ENCODE data around the gene BAZ1B. TPM values are rescaled to one million over a fixed set of nuclear protein-coding genes. Genes with fewer than 3 reads are reported as not detected.

The BAZ1B gene
- total RNA-seq, 3 donors from 2014 or later (not counting 1 experiment from before 2014, with no cell fraction given) = 50.1 to 61.9 (median 59.9) TPM

GRCh38 chr7:73509463-73509862 is 12.6 kb downstream of the BAZ1B start:
- Histone ChIP-seq H3K4me3 (ENCODE audit: low read length) (no peak overlapping the region), H3K4me1 (ENCODE audit: control insufficient read depth, insufficient read depth, low read length) (no peaks in the 10 kb centered on the region), H3K9me3 (ENCODE audit: control insufficient read depth, insufficient read depth, low read length) (no peaks in the 10 kb centered on the region), H3K27ac (ENCODE audit: low read length) (no peak overlapping the region), H3K27me3 (ENCODE audit: control insufficient read depth, insufficient read depth, low read length) (no peaks in the 10 kb centered on the region), H3K36me3 (ENCODE audit: control insufficient read depth, insufficient read depth, low read length) (peaks cover 49% of the 10 kb centered on the region)
- Mint-ChIP-seq H3K27me3 (ENCODE audit: low read depth in 2 of 2) (no peaks in the 10 kb centered on the region), H3K4me1 (peaks cover 17 to 29% of the 10 kb centered on the region in 2 donors), H3K4me3 (no peak overlapping the region), H3K27ac (no peak overlapping the region), H3K9me3 (no peaks in the 10 kb centered on the region), H3K36me3 (peaks cover 7% of the 10 kb centered on the region)
- intact Hi-C loops (cut with micrococcal nuclease) = no loop called here
- DNase-seq = no peak
- WGBS (ENCODE audit: insufficient coverage) = 96% methylated on average over 5 of the region's 5 CpGs
- no peak for ATAC-seq
- TF ChIP-seq, protein P1, sequence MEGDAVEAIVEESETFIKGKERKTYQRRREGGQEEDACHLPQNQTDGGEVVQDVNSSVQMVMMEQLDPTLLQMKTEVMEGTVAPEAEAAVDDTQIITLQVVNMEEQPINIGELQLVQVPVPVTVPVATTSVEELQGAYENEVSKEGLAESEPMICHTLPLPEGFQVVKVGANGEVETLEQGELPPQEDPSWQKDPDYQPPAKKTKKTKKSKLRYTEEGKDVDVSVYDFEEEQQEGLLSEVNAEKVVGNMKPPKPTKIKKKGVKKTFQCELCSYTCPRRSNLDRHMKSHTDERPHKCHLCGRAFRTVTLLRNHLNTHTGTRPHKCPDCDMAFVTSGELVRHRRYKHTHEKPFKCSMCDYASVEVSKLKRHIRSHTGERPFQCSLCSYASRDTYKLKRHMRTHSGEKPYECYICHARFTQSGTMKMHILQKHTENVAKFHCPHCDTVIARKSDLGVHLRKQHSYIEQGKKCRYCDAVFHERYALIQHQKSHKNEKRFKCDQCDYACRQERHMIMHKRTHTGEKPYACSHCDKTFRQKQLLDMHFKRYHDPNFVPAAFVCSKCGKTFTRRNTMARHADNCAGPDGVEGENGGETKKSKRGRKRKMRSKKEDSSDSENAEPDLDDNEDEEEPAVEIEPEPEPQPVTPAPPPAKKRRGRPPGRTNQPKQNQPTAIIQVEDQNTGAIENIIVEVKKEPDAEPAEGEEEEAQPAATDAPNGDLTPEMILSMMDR (IDR thresholded peaks at IDR 0.05) = no peak

GRCh38 chr7:73507556-73507955 is 14.5 kb downstream of the BAZ1B start:
- TF ChIP-seq, protein P1 (IDR thresholded peaks at IDR 0.05) = no peak
- H3K4me3 Mint-ChIP-seq = no peak overlapping the region
- 100% methylated on average over 2 of the region's 2 CpGs for WGBS (ENCODE audit: insufficient coverage)

DNA sequence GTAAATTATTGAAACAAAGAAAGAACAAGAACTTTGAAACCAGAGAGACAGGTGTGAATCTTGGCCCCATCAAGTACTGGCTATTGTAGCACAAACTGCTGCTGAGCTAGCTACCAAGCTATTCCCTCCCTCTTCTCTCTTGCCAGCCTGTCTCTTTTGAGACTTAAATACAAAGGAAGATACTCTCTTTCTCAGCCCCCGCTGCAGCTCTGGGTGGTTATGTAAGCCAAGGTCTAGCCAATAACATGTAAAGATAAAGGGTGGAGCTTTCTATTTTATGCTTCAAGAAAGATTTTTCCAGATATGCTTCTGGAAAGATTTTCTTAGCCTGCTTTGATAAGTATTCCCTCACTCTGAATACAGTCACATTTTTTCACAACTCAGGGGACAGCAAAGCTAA is 17.2 kb downstream of the BAZ1B start:
- no peak overlapping the region for H3K27ac ChIP-seq (ENCODE audit: low read length)
- no peaks in the 10 kb centered on the region for H3K27me3 ChIP-seq (ENCODE audit: control insufficient read depth, insufficient read depth, low read length)
- DNase-seq (no peak), ATAC-seq (no peak)
- peaks cover 61% of the 10 kb centered on the region for H3K36me3 ChIP-seq (ENCODE audit: control insufficient read depth, insufficient read depth, low read length)
- Mint-ChIP-seq H3K27me3 (ENCODE audit: low read depth in 2 of 2) (no peaks in the 10 kb centered on the region), H3K36me3 (peaks cover 7% of the 10 kb centered on the region), H3K27ac (no peak overlapping the region), H3K4me1 (peaks cover 13 to 20% of the 10 kb centered on the region in 2 donors), H3K4me3 (no peak overlapping the region), H3K9me3 (no peaks in the 10 kb centered on the region)
- no peak overlapping the region for H3K4me3 ChIP-seq (ENCODE audit: low read length)
- intact Hi-C loops (cut with micrococcal nuclease) = no loop called here
- no peaks in the 10 kb centered on the region for H3K4me1 ChIP-seq (ENCODE audit: control insufficient read depth, insufficient read depth, low read length)
- TF ChIP-seq, protein P1 (IDR thresholded peaks at IDR 0.05) = no peak
- WGBS (ENCODE audit: insufficient coverage) = no CpG with 5 or more reads among the region's 1 CpG
- H3K9me3 ChIP-seq (ENCODE audit: control insufficient read depth, insufficient read depth, low read length) = no peaks in the 10 kb centered on the region

More at GRCh38 chr7:73507556-73507955, 14.5 kb downstream of the BAZ1B start:
- Histone ChIP-seq H3K36me3 (ENCODE audit: control insufficient read depth, insufficient read depth, low read length) (peaks cover 57% of the 10 kb centered on the region), H3K4me3 (ENCODE audit: low read length) (no peak overlapping the region), H3K4me1 (ENCODE audit: control insufficient read depth, insufficient read depth, low read length) (no peaks in the 10 kb centered on the region), H3K27me3 (ENCODE audit: control insufficient read depth, insufficient read depth, low read length) (no peaks in the 10 kb centered on the region), H3K9me3 (ENCODE audit: control insufficient read depth, insufficient read depth, low read length) (no peaks in the 10 kb centered on the region), H3K27ac (ENCODE audit: low read length) (no peak overlapping the region)
- Mint-ChIP-seq H3K27ac (peak overlapping the region in 1 of 2 donors; percentile 12), H3K36me3 (peaks cover 7% of the 10 kb centered on the region), H3K27me3 (ENCODE audit: low read depth in 2 of 2) (no peaks in the 10 kb centered on the region), H3K9me3 (no peaks in the 10 kb centered on the region), H3K4me1 (peaks cover 17 to 26% of the 10 kb centered on the region in 2 donors)
- no peak for ATAC-seq
- intact Hi-C loops (cut with micrococcal nuclease) = no loop called here
- no peak for DNase-seq

DNA sequence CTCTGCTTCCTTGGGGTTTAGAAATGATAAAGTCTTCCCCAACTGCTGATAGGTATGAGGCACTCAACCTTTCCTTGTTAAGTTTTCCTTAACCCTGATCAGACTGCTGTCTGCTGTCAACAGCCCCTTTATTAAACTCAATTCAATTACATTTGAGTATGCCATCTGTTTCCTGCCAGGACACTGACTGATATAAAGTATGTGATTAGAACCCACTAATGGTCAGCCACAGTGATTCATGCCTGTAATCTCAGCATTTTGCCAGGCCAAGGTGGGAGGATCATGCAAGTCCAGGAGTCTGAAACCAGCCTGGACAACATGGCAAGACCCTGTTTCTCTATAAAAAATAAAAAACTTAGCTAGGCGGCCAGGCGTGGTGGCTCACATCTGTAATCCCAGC is 18.1 kb downstream of the BAZ1B start:
- Histone ChIP-seq H3K4me3 (ENCODE audit: low read length) (no peak overlapping the region), H3K36me3 (ENCODE audit: control insufficient read depth, insufficient read depth, low read length) (peaks cover 64% of the 10 kb centered on the region), H3K27ac (ENCODE audit: low read length) (no peak overlapping the region), H3K27me3 (ENCODE audit: control insufficient read depth, insufficient read depth, low read length) (no peaks in the 10 kb centered on the region), H3K4me1 (ENCODE audit: control insufficient read depth, insufficient read depth, low read length) (no peaks in the 10 kb centered on the region), H3K9me3 (ENCODE audit: control insufficient read depth, insufficient read depth, low read length) (no peaks in the 10 kb centered on the region)
- DNase-seq (no peak), ATAC-seq (no peak)
- Mint-ChIP-seq H3K4me3 (no peak overlapping the region), H3K27me3 (ENCODE audit: low read depth in 2 of 2) (no peaks in the 10 kb centered on the region), H3K27ac (no peak overlapping the region), H3K9me3 (no peaks in the 10 kb centered on the region), H3K4me1 (peaks cover 13 to 20% of the 10 kb centered on the region in 2 donors), H3K36me3 (peaks cover 7% of the 10 kb centered on the region)
- 98% methylated on average over 2 of the region's 2 CpGs for WGBS (ENCODE audit: insufficient coverage)
- intact Hi-C loops (cut with micrococcal nuclease) = no loop called here
- TF ChIP-seq, protein P1 (IDR thresholded peaks at IDR 0.05) = no peak
